NCI-H187 (cell line): ENCODE measurements around the gene PTPRN2.

ENCODE experiments used
- DNase-seq, 2 experiments: peaks; one replicate each; lab custom pipeline; 2025; lab: John Stamatoyannopoulos, UW

The PTPRN2 gene

GRCh38 chr7:158401295-158401694 lies 186.3 kb downstream of the PTPRN2 start:
- no peak for DNase-seq

GRCh38 chr7:158400601-158401225 lies 186.9 kb downstream of the PTPRN2 start:
- no peak for DNase-seq

DNA sequence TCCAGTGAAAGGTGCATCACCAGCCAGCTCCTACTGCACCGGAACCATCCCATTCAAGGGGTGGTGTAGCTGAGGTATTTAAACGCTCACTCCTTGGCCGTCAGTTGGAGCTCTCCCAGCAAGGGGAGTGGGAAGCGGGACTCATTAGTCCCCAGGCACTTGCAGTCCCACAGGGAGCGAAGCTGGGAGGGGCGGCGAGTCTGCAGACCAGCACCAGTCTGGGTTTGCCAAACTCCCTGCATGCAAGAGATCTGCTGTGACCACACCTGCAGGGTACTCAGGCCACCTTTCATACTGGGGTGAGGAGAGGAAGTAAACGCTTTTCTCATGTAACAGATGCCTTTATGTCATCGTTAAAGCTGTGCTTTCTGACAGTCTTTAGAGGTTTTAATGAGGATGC lies 187.9 kb downstream of the PTPRN2 start:
- no peak for DNase-seq

DNA sequence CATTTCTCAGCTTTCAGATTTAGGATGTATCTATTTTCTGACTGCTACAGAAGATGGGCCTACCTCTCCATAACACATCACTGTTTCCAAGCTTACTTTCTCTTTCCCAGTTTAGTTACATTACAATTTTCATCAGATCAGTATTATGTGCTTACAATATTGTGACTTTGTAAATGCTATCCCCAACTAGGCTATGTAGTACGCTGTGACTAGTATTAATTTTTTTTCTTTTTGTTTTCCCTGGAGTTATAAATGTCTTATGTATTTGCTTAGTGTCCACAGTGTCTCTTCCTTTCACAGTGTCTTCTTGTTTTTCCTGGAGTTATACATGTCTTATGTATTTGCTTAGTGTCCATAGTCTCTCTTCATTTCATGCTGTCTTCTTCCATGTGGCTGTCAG lies 188.9 kb downstream of the PTPRN2 start:
- no peak for DNase-seq

GRCh38 chr7:158397885-158398284 lies 189.7 kb downstream of the PTPRN2 start:
- DNase-seq = no peak

DNA sequence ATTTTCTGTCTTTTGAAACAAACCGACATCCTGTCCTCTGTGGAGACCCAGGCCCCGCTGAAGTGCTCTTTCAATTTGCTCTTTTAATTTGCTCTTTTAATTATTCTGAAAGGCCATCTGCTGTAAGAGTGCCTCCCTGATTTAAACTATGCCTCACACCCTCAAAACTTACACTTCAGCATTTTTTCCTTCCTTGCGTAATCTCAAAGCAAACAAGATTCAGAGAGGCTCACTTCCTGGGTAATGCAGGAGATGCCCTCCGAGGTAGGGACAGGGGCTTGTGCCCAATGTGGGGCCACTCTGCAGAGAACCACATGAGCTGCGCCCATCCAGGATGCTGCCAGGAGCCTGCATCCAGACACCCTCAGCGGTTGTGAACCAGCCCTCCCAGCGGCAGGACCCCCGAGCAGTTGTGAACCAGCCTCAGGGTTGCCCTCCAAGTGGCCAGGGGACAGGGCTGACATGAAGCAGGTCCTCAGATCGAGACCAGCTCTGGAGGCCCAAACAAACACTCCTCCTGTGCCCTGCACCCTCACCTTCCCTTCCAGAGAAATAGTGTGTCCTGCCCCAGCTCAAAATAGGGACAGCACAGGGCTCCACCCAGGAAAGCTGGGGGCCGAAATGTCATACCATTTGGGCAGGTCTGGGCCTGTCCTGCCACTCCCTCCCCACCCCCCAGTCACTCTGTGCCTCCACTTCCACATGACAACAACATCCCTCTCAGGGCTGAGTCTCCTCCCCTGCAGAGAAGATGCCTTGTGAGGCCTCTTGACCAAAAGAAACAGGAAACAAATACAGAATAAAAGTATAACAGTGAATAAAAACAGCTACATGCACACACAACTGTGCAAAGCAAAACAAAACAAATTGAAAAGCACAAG lies 190.4 kb downstream of the PTPRN2 start:
- DNase-seq = no peak

GRCh38 chr7:158396301-158396905 lies 191.2 kb downstream of the PTPRN2 start:
- DNase-seq = no peak

DNA sequence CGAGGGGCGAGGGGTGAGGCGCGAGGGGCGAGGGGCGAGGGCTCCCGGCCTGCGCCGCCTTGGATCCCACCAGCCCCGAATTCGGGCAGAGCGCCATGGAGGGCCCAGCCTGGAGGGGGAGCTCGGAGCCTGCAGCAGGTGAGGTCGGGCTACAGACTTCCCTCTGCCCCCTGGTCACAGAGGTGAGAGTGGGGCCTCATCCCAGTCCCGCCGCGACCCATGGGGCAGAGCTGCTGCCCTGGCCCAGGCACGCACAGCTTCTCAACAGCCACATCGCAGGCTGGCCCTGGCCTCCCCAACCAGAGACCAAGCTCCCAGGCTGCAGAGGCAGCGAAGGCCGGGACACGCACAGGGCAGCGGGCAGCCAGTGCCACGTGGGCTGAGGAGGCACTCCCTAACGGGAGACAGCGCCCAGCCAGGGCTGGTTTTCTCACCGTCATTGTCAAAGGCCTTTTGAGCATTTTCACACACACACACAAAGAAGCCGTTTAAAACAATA lies 191.8 kb downstream of the PTPRN2 start:
- no peak for DNase-seq

- DNase-seq = no peak
These were observed 192.3 kb downstream of the PTPRN2 start for GRCh38 chr7:158395349-158395748.

DNA sequence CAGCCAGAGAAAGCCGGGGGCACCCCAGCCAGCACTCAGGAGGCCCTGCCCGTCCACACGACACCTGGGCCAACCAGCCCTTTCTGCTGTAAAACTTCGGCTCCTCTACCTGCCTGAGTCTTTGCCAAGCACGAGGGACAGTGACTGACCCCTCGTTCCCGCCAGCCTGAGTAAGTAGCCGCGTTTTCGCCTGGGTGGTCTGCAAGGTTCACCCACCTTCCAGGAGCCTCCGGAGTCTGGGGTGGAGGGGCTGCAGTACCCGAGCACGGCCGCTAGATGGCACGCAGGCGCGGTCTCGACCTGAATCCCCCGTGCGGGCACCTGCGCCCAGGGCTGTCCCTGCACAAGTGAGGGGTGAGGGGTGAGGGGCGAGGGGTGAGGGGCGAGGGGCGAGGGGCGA lies 192.7 kb downstream of the PTPRN2 start:
- no peak for DNase-seq

- DNase-seq = no peak
These were observed 193.5 kb downstream of the PTPRN2 start for GRCh38 chr7:158393926-158394625.

GRCh38 chr7:158392251-158392650 lies 195.4 kb downstream of the PTPRN2 start:
- DNase-seq = no peak

DNA sequence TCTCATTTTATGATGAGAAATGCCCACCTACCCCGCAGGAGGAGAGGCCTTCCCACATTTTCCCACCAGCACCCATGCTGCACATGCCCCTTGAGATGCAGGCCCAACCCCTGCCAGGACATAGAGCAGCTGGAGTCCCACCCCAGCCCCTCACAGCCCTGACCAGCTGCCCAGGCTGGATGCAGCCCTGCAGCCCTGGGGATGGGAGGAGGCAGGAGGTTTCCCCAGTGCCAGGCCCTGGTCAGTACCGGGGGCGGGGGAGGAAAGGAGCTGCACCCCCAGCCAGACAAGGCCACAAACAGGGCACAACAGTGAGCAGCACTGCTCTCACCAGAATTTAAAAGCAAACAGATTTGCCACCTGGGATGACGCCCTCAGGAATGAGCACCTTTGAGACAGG lies 196.1 kb downstream of the PTPRN2 start:
- DNase-seq = no peak

- no peak for DNase-seq
These were observed 196.5 kb downstream of the PTPRN2 start for GRCh38 chr7:158391141-158391540.

GRCh38 chr7:158390460-158390859 lies 197.2 kb downstream of the PTPRN2 start:
- no peak for DNase-seq

- no peak for DNase-seq
These were observed 197.9 kb downstream of the PTPRN2 start for GRCh38 chr7:158389514-158390425.

- DNase-seq = no peak
These were observed 198.7 kb downstream of the PTPRN2 start for GRCh38 chr7:158388928-158389327.

DNA sequence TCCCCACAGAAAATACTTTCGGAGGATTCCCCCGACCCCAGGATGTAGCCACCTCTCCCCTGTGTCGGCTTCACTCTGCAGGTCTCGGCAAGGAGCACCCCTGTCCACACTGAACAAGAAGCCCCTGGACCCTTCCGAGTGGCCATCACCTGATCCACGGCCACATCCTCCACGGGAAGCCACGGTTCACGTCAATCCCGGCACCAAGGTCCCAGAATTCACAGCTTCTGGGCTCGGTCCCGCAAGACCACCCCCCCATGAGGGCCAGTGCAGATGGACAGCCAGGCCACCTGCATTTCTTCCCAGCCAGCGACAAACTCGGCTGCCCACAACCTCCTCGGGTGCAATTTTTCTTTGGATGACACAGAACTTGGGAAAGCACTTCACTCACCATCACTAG lies 199.6 kb downstream of the PTPRN2 start:
- no peak for DNase-seq

DNA sequence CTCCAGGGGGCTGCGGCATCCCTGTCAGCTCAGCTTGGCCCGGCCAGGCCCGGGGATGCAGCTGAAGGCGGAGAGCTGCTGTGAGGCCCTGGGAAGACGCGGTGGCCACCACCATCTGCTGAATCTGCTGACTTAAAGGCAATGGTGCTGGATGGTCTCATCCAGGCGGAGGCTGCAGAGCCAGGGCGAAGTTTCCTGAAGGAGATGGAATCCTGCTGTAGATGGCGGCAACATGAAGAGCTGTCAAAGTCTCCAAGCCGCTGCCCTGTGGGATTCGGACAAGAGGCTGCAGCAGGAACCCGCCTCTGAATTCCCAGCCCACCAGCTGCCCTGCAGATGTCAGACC lies 200.1 kb downstream of the PTPRN2 start:
- DNase-seq = no peak

DNA sequence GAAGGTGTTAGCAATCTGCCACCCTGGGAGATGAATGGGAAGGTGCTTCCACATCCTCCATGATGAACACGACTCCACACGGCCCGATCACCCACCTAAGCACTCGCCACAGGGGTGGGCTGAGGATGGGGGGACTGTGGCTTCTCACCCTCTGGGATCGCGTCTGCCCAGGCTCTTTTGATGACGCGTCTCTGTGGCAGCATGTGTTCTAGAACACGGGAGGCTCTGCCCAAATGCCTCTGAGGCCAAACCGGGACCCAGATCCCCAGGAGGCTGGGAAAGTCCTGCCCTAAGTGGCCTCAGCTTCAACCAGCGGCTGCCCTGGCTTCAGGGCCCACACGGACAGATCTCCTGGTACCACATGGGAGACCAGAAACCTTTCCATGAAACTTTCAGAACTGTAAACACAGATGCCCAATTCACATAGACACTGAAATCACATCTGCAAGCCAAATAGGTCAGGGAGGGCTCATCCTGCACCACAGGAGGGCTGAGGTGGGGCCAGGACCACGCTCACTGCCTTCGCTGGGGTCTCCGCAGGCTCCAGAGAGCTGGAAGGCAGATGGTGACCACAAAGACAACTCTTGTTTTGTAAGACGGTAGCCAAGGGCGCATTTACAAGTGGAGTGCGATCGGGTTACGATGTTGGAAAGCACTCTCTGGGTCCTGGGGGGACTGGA lies 200.6 kb downstream of the PTPRN2 start:
- DNase-seq = no peak

GRCh38 chr7:158386355-158386618 lies 201.3 kb downstream of the PTPRN2 start:
- DNase-seq = no peak
